ENCODE measurements around the gene CKLF.

The CKLF gene

GRCh38 chr16:66516808-66517585 is 35.4 kb upstream of the CKLF start:
- peak in 3 of 4 experiments; percentile 36 to 72 (median 38) for DNase-seq (ENCODE audit: low read depth in 4 of 4, low spot score in 1 of 4)

DNA sequence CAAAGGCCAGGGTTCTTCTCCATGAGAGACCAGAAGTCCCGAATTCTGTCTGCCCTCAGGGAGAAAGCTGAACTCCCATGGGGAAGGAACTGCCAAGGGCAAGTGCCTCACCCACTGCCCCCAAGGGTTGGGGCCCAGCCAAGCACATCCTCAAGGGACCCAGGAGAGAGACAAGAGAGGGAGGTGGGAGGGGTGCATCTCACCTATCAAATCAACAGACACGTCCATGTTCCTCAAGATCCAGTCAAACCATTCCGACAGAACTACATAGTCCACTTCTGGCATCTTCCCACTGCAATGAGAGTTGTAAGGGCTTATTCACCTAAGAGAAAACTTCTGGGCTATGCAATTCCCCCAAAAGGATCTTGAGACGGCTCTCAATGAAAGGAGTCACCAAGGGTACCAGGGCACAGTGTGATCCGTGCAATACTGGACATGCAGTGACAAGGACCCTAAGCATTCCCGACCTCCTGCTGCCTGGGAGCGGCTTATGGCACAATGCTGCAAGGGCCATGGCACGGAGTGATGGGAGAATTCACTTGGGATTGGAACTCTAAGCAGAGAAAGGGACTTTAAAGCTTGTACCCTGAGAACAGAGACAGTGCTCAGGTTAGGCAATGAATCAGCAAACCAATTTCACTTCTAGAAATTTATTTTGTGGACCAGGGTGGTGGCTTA is 34.7 kb upstream of the CKLF start:
- DNase-seq (ENCODE audit: low read depth in 4 of 4, low spot score in 1 of 4): no peak

DNA sequence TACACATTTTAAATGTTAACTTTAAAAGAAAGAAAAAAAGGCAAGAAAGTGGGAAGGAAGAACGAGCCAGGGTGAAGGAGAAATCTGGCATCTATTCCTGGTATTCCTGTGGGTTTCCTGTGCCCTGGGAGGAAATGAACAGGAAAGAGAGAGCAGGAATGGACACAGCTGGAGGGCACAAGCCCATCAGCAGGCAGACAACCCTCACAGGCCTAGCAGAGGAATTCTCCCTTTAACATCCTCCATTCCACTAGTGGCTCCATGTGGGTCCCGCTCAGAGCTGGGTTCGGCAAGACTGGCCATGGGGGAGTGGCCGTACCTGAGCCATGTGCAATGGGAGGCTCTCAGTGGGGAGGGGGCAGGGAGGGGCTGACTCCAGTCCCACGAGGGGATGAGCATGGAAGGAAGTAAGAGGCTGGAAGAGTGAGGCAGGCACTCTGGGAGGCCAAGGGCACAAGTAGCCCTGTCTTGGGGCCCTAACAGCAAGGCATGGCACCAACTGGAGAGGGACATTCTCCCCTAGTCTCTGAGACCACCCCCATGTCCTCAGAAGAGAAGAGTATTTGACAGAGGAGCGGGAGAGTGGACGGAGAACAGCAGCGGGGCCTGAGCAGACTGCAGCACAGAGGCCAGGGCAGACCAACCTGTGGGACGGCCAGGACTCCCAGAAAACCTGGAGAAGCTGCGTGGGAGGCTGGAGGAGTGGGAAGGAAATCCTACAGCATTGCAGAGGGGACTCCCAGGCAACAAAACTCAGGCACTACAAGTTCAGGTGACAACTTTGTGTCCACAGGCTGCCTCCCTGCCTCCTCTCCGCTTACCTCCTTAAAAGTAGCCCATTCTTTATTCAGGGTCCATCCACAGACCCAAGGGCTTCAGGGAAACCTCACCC is 32.6 kb upstream of the CKLF start:
- DNase-seq (ENCODE audit: low read depth in 4 of 4, low spot score in 1 of 4): no peak

- DNase-seq (ENCODE audit: low read depth in 4 of 4, low spot score in 1 of 4): no peak
These were observed 31.8 kb upstream of the CKLF start for GRCh38 chr16:66520406-66521170.

DNA sequence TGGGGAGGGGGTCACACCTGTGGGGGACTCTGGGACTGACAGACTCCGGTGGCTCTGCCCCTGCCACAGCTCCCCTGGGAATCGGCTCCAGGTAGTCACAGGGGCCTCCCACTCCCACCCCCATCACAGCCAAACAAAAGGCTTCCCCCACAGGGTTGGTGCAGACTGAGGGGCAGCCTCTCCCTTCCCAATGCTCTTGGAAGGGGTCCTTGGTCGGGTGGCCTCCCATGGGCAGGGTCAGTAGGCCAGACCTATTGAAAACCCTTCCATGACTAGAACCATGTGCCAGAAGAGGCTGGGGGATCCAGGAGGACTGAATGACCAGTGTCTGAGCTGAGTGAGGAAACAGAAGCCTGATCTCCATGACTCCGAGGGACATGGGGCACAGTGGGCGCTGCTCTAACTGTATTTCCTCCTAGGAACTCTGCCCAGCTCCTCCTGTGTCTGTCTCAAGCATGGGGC is 31.1 kb upstream of the CKLF start:
- no peak for DNase-seq (ENCODE audit: low read depth in 4 of 4, low spot score in 1 of 4)

GRCh38 chr16:66521951-66522771 is 30.2 kb upstream of the CKLF start:
- peak; percentile 66 to 93 (median 80) for DNase-seq (ENCODE audit: low read depth in 4 of 4, low spot score in 1 of 4)

DNA sequence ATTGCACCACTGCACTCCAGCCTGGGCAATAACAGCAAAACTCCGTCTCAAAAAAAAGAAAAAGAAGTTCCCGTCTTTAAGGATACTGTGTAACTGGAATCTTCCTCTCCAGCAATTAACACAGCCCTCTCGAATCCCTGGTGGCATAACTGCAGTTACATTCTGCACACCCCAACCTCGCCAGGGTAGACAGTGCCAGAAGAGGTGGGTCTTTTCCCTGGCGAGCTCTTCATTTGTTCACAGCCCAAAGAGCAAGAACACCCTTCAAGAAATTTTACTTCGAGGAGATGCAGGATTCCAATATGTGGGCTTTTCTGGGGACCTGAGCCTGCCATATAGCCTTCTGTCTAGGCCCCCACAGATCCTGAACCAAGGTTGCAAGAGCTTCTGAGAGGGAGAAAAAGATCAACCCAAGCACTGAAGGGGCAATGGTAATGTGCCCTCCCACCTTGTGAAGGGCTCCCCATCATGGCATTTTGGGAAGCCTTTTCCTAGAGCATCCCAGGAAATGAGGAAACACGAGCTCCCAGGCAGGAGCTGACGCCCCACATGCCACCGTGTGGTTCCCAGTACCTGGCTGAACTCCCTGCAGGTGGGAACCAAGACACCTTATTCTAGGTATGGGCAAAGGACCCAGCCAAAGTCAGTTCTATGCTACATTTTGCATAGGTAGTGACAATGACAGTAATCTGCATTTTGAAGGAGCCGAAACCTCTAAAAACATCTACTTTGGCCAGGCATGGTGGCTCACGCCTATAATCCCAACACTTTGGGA is 29.4 kb upstream of the CKLF start:
- DNase-seq (ENCODE audit: low read depth in 4 of 4, low spot score in 1 of 4): no peak

GRCh38 chr16:66523861-66524354 is 28.5 kb upstream of the CKLF start:
- DNase-seq (ENCODE audit: low read depth in 4 of 4, low spot score in 1 of 4): no peak

GRCh38 chr16:66524601-66525164 is 27.7 kb upstream of the CKLF start:
- DNase-seq (ENCODE audit: low read depth in 4 of 4, low spot score in 1 of 4): no peak

GRCh38 chr16:66525396-66526180 is 26.8 kb upstream of the CKLF start:
- no peak for DNase-seq (ENCODE audit: low read depth in 4 of 4, low spot score in 1 of 4)

- DNase-seq (ENCODE audit: low read depth in 4 of 4, low spot score in 1 of 4): no peak
These were observed 24.1 kb upstream of the CKLF start for GRCh38 chr16:66528294-66528693.

DNA sequence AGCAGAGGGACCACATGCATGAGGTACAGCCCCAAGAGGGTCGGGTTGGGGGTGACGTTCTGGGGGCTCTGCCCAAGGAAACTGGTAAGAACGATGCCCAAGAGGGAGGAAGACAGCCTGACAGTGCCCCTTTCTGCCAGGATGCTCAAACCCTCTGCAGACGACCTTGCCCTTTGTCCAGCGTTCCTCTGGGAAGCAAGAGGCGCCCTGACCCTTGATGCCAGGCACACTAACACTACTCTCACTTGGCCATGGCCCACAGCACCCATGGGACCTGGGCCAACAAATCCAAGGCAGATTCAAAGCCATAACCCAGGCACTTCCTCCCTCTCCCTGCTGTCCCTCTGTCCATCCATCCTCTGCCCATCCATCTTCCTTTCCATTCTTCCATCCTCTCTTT is 22.9 kb upstream of the CKLF start:
- no peak for DNase-seq (ENCODE audit: low read depth in 4 of 4, low spot score in 1 of 4)

- DNase-seq (ENCODE audit: low read depth in 4 of 4, low spot score in 1 of 4): no peak
These were observed 18.0 kb upstream of the CKLF start for GRCh38 chr16:66534376-66534799.

GRCh38 chr16:66536525-66536924 is 15.9 kb upstream of the CKLF start:
- no peak for DNase-seq (ENCODE audit: low read depth in 4 of 4, low spot score in 1 of 4)

DNA sequence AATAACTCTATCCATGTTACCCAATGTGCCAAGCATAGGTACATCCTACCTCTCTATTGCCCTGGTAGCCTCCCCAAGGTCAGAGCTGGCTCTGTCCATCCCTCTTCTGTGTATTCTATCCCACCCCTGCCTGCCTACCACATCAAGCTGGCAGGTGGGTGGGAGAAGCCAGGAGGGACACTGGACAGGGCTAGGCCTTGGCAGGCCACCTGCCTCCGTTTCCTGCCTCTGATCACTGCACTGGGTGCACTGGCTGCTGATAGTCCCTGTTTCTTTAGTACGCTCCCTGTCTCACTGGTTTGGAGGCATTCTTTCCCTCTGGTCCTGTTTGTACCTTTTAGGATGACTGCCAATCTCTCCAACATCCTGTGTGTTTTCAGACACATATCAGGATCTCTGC is 15.1 kb upstream of the CKLF start:
- no peak for DNase-seq (ENCODE audit: low read depth in 4 of 4, low spot score in 1 of 4)

DNA sequence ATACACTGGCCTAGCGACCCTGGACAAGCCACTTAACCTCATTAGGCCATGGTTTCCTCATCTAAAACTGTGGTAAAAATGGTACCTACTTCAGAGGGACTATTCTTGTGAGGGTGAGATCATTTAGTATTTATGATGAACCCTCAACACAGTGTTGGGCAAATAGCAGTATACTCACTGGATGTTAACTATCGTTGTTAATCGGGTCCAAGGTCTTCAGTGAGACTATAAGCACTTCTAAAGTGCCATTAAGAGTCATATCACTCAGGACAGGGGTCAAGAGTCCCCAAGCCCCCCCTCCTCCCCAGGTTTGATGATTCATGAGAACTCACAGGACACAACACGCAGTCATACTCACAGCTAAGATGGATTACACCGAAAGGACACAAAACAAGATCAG is 13.5 kb upstream of the CKLF start:
- DNase-seq (ENCODE audit: low read depth in 4 of 4, low spot score in 1 of 4): no peak

GRCh38 chr16:66539623-66540469 is 12.5 kb upstream of the CKLF start:
- DNase-seq (ENCODE audit: low read depth in 4 of 4, low spot score in 1 of 4): no peak

Measured in stimulated activated CD4-positive, alpha-beta T cell treated with anti-CD3 and anti-CD28 coated beads, Interleukin-1b, Interleukin-23, amount 100 ng/mL, for 24 hours (primary cell).